GM18519 (cell line): ENCODE measurements around the gene SRSF1.

Experiments
- ATAC-seq: cut with Tn5 transposase; IDR thresholded peaks from one replicate; pipeline ENCODE4 v1.9.1; 2021; ENCODE audit warnings: mild to moderate bottlenecking, moderate library complexity; ENCODE audit not compliant: unreplicated experiment, low FRiP score

Gene SRSF1

DNA sequence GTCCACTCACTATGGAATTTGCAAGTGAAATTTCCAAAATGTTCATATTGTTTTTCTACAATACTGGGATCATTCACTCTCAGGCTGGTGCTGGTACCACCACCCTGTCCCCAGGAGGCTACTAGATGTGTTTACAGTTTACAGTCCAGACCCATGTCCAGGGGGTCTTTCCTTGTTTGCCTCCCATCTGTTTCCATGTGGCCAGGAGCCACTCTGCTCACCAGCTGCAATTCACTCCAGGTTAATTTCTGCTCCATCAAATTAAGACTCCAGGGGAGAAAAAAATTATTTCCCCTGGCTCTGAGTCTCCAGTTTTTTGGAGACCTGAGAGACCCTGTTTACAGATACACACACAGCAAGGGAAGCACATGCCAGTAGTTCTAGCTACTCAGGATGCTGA is 12.5 kb upstream of the SRSF1 start:
- ATAC-seq: no peak

DNA sequence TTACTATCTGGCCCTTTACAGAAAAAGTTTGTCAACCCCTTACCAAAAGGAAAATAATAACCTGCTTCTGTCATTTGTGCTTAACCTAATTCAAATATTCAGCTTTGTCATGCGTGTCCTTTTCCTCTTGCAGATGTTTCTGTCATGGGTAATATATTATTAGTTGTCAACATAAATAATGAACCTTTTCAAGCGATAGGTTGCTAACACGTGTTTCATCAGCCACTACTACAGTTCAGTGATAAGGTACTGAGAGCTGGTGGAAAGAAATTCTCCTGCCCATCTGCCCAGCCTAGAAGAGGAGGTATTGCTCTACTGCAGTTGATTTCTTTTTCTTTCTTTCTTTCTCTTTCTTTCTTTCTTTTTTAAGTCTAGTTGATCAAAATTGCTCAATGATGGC is 12.0 kb upstream of the SRSF1 start:
- no peak for ATAC-seq

DNA sequence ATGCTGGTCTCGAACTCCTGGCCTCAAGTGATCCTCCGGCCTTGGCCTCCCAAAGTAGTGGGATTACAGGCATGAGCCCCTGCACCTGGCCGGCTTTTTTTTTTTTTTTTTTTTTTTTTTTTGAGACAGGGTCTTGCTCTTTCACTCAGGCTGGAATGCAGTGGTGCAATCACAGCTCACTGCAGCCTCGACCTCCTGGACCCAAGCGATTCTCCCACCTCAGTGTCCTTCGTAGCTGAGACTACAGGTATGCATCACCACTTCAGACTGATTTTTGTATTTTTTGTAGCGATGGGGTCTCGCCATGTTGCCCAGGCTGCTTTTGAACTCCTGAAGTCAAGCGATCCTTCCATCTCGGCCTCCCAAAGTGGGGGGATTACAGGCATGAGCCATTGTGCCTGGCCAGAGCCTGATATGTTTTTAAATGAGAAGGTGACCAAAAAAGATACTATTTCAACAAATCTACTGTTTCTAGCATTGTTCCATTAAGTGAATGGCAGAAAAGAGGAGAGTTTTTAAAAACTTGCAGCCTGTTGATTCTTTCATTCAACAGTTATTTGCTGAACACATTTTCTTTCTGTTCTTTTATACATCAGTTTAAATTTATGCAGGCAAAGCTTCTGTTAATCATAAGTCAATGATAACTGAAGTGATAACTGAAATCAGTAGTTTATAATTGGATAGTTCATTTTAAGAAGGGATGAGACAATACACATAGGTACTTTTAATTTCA is 3.2 kb upstream of the SRSF1 start:
- ATAC-seq: no peak

DNA sequence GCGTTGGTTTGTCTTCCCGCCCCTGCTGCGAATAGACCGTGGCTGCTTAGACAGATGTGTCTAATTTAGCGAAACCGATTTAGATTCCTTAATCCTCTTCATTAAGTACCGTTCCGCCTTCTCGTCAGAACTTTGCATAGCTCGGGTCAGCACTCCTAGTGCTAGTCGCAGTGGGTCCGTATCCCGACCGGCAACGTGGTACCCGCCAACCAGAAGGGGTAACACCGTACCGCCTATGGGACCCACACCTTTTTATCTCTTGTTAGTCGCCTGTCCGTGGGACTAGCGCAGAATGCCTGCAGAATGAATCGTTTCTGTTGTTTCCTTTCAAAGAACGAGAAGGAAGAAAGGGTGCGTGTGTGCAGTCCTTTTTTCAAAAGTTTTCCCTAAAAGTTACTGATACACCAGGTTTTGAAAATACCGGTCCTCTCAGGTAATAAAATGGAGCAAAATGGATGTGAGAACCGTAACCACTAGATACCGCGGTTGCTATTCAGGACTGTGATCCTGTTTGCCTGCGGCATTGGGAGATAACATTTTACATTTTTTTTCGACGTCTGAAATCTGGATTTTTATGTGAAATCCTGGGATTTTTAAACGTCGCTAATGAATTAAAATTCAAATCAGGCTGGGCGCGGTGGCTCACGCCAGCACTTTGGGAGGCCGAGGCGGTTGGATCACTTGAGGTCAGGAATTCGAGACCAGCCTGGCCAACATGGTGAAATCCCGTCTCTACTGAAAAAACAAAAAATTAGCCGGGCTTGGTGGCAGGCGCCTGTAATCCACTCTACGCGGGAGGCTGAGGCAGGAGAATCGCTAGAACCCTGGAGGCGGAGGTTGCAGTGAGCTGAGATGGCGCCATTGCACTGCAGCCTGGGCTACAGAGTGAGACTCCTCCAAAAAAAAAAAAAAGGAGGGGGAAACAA is 998 bp upstream of the SRSF1 start:
- ATAC-seq: peak; percentile 24

DNA sequence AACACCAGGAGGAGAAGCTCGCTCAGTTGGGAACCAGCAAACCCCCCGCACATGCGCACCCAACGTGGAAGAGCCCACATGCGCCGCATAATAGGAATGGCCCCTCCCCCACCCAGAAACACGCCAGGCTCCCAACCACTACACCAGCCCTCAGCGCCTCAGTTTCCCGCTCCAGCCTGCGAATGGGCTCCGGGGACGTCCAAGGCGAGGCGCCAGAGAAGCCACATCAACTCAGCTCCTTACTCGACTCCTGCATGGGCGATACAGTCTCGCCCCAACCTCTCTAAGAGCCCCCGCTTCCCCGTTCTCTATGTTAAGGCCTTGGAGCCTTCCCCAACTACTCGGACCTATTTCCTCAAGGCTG is 504 bp downstream of the SRSF1 start:
- ATAC-seq: no peak

DNA sequence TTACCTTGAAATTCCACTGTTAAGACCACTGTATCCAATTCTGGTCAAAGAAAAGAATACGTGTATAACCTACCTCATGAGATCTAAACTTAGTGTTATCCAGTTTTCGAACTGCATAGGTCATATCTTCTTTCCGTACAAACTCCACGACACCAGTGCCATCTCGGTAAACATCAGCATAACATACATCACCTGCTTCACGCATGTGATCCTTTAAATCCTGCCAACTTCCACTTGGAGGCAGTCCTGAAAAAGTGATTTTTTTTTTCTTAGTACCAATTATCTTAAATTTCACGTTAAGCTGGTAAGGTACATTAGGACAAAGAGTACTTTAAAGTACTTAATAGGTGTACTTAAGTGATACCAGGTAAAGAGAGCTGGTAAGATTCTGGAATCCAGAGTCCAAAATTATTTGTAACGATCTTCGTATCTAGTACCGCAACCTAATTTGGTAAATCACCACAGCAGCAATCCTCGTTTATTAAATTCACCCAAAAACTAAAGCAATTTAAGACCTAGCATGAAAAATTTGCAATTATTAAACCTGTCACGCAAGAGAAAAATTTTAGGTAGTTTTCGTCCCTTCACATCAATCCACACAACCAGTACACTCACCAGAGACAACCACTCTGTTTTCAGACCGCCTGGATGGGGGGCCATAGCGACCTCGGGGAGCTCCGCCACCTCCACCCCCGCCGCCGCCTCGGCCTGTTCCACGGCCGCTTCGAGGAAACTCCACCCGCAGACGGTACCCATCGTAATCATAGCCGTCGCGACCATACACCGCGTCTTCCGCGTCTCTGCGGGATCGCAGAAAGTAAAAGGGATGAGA is 1.1 kb downstream of the SRSF1 start:
- ATAC-seq: no peak

DNA sequence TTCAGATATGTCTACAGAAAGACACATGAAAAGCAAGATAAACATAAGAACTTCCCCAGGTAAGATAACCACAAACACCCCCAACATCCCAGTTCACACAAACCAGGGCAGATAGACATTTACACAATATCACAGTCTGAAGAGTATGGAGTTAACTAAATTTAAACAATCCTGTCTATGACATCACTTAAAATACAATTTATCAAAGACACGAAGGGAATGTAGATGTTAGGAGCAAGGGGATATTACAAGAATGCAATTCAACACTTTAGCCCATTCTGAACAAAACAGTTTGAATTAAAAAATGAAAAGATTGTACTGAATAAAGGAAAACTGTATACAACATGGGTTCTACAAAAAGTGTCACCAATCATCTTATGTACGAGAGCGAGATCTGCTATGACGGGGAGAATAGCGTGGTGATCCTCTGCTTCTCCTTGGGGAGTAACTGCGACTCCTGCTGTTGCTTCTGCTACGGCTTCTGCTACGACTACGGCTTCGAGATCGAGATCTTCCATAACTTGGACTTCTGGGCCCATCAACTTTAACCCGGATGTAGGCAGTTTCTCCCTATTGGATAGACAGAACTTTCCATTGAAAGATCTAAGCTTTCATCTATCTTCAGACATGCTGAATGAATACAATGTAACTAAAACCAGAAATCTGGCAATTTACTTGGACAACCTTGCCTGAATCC is 1.9 kb downstream of the SRSF1 start:
- ATAC-seq: no peak

DNA sequence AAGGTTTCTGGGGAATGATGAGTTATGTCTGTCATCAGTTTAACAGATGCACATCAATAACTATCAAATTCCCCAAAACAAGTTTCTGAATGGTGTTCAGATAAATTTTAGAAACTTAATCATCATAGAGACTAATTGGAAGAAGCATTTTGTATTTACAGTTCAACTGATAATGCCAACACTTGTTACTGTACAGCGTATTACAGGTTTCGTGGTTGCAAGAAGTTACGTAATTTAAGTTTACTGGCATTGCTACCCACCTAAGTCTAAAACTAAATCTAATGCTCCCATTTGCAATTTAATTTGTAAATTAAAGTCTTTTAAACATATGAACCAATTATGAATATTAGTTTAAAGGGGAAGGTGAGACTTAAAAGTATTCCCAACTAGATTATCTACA is 3.0 kb downstream of the SRSF1 start:
- ATAC-seq: no peak

DNA sequence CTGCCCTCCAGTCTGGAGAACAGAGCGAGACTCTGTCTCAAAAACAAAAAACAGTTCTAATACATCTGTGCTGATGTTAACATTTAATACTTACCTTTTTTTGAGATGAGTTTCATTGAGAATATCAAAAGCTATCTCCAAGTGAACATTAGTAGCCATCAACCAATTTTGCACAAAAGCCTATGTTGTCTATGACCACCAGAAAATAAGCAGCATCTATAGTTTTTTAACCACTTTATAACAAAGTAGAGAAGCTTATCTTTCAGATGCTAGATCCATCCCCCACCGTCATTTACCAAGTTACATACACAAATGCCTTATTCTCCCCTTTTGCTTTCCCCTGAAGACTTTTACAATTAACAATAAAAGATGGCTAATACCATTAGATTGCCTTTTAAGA is 4.1 kb downstream of the SRSF1 start:
- ATAC-seq: no peak

DNA sequence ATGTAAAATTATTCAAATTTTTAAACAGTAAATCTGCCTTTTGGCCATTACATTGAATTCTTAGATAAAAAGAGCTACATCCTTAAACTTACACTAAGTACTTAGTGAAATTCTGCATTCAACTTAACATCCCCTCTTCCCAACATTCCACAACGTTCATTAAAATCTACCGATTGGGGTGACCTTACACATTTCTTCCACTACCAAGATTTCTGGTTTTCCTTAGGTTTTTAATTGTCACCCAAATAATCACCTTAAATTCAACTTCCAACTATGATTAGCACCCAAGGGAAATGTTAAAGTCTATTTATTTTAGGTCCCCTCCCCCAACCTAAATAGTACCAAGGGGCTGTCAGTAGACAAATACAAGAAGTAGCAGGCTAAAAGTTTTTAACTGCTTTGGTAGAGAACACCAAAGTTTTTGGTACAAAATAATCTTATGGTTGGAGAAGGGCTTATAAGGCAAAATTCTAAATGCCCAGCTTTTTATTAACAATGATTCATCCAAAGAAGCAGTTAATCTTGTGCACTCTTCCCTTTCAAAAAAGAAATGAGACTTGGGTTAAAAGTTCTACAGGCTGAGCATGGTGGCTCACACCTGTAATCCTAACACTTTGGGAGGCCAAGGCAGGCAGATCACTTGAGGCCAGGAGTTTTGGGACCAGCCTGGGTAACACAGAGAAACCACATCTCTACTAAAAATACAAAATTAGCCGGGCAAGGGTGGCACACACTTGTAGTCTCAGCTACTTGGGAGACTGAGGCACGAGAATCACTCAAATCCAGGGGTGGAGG is 4.7 kb downstream of the SRSF1 start:
- ATAC-seq: no peak

DNA sequence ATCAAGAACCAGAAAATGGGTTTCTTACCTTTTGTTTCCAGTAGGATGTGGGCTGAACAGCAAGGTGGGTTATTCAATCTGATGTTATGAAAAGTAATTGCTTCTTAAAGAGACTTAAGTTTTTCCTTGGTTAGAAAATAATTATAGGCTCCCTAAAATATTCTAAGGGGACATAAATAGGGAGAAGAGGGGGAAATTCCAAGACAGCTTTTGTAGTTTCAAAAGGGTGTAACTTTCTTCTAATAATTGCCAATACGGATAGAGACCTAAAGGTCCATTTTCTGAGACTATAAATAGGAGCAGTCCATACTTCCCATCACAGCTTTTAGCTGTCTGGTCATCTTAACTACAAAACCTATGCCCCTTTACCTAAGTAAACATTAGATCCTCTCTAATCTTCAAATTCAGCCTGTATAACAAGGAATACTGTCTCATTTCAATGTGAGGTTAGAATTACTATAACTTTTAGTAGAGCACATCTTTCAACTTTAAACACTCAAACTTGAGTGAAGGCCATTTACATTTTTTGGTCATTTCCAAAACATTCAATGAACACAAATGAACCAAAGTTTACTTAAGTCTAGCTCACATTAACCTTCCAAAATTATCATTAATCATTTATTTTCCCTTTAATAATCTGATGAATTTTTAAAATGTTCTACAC is 5.5 kb downstream of the SRSF1 start:
- no peak for ATAC-seq

DNA sequence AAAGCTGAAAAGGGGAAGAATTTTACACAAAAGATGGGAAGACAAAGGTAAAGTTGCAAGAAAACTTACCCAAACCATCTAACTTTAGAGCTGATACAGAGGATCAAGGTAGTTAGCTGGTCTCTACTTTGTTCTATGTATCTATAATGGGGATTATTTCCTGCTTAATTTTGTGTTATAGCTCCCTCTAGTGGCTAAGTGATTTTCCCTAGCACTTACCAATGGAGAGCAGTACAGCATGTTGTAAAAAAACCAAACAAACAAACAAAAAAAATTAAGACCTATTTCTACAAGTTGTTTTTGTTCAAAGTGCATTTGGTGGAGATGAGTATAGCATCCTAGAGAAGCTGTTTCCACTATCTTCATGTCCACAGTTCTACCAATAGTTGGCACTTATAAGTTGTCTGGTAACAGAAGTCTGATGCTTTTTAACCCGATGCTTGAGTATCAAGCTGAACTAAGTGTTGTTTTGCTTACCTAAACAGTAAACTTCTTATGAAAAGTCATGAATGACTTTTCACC is 7.5 kb downstream of the SRSF1 start:
- no peak for ATAC-seq

DNA sequence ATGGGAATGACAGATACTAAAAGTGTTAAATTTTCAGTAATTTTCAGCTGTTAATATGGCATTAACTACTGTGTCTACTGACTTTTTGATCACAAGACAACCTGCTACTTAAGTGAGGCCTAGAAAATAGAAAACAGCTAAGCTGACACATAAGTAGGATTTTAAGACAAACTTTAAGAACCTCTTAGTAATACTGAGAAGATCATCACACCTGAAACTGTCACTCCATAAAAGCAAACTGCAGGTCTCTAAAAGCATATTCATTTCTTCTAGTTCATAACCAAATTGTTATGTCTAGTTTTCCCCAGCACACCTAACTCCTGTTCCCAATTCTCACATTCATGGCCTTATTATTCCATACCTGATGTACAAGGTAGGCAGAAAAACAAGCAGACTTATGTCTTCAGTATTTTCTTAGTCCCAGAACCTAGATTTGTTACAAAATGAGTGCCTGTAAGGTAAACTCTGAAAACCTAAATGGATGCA is 8.0 kb downstream of the SRSF1 start:
- ATAC-seq: no peak

DNA sequence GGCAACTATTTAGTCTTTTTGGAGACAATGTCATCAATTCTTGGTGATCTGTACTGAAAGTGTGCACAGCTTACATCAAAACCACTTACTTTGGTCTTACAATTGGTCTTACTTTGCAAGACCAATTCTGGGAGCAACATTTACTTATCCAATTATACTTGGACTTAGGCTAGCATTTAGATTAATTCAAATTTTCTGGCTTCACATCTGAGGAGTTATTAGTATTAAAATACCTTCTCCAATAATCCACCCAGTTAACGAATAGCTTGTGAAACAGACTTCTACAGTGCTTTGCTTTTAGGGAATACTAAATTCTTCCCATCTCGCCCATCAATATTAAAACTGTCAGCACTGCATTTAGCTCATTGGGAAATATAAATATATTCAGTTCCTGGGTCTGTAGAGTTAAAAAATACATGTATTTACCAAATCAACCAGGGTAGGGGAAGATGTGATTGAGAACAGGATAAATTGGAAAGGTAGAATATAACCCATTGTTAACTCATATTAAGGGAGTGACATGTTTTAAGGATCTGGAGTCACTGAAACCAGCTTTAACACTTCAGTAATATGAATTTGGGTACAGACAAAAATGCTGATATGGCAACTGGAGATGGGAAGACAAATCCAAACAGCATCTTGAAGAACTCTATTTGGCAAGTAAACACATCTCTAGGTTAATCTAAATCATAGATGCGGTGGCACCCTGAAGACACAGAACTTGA is 9.8 kb downstream of the SRSF1 start:
- ATAC-seq: no peak

DNA sequence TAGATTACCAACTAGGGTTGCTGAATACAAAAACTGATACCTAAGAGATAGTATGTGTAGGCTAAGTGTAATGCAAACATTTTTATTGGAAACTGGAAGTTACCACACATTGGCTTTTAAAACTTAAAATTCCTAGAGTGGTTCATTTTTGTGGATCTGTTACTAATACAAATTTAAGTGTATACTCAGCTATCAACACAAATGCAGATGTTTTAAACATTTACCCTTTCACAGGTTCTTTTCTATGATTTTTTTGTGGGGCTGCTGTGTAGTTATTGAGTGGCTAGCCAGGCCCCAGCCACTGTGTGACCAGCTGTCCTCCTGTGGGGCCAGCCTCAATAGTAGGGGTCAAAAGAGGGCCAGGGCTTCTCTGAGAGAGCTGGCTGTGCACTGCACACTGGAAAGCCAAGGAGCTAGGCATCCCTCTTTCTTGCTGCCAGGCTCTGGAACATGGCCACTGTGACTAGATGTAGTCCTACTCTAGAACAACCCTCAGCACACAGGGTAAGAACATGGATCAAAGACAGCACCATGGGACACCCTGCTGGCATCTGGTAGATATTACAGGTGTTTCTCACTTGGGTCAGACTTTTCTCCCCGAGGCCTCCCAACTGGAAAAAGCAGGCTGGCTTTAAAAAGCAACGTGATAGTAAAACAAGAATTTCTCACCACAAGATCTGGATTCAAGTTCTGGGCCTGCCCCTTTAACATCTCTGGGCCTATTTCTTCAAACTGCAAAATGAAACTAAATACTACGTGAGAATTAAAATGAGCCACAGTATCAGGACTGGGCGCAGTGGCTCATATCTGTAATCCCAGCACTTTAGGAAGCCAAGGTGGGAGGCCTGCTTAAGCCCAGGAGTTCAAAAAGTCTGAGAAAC is 11.7 kb downstream of the SRSF1 start:
- ATAC-seq: no peak

DNA sequence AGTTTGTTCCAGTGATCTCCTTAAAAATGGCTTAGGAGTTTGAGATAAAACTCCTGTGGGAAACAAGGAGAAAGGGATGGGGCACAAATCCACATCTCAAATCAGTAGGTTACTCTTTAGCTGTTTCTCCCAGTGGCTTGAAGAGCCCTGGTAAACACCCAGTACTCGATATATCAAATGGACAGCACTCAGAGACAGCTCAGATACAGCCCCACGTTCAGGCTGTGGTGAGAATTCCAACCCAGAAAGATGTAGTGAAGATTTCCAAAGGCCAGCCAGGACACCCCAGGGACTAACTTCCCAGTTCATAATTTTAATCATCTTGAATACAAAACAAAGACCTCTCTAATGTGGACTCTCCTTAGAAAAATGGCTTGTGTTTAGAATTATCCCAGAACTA is 12.6 kb downstream of the SRSF1 start:
- no peak for ATAC-seq
